ENCODE data around the gene EME1. TPM values are rescaled to one million over a fixed set of nuclear protein-coding genes. Genes with fewer than 3 reads are reported as not detected.

EME1 gene
- total and polyA plus RNA-seq, 2 of the 13 experiments (the other 11 are each of a cell fraction or from before 2014, with no cell fraction given), result 20.7 to 24.6 TPM

DNA sequence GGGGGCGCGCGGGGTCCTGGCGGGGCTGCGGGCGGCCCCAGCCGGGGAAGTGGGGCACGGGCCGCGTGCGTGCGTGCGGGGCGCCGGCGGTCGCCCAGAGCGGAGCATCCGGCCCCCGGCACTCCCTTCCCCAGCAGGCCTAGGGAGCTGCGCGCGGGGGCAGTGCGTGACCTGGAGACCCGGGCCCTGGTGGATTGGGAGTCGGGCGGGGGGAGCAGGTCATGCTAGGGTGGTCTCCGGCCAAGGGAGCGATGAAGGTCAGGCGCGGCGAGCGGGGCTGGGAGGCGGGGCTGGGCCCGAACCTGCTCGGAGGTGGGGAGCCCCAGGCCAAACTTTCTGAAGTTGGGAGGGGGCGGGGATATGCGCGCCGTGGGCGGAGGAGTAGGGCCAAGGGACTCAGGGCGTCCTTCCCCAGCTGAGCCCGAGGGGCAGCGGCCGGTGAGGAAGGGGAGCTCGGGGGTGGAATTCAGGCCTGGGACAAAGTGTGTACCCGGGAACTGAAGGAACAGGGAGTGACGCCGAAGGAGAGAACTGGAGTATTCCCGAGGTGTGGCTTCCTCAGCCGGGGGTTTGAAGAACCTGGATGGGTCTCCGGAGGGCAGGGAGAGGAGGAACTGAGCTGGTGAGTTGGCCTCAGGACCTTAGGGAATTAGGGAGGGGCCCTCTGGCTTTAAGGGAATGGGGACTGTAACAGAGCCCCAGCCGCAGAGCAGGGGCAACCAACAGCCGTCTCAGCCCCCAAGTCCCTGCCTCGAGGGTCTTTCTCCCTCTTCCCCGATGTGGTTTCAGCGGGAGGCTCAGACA, 26.5 kb upstream of the EME1 start (continued):
- TF ChIP-seq REST (IDR thresholded peaks at IDR 0.05; ENCODE audit: borderline replicate concordance in 1 of 2, low read depth in 1 of 2, low read length in 2 of 2) (no peak), ZFP82 (CRISPR knock-in tag; IDR thresholded peaks at IDR 0.05; ENCODE audit: borderline replicate concordance) (0 out of 2 replicates have a peak, but pooled peaks have one; percentile 60), MATR3 (CRISPR knock-in tag; IDR thresholded peaks at IDR 0.05) (no peak), HNRNPLL (IDR thresholded peaks at IDR 0.05; ENCODE audit: low read depth, low read length, poor library complexity, severe bottlenecking) (no peak), ZBTB8A (CRISPR knock-in tag; IDR thresholded peaks at IDR 0.05; ENCODE audit: borderline replicate concordance, low read depth) (peak; percentile 63; the same call in 1 of the 2 replicates), IRF9 (CRISPR knock-in tag; IDR thresholded peaks at IDR 0.05; ENCODE audit: borderline replicate concordance) (0 out of 2 replicates have a peak, but pooled peaks have one; percentile 7), KAT8 (CRISPR knock-in tag; IDR thresholded peaks at IDR 0.05) (peak; percentile 56; the same call in 1 of the 2 replicates), KMT2A (CRISPR knock-in tag; IDR thresholded peaks at IDR 0.05) (peak; percentile 54; the same call in 1 of the 2 replicates), ZNF766 (CRISPR knock-in tag; IDR thresholded peaks at IDR 0.05; ENCODE audit: borderline replicate concordance) (peak; percentile 4; the same call in 1 of the 2 replicates), ZBED4 (CRISPR knock-in tag; IDR thresholded peaks at IDR 0.05; ENCODE audit: borderline replicate concordance) (no peak), EHMT2 (IDR thresholded peaks at IDR 0.05; ENCODE audit: borderline replicate concordance, low read depth, low read length) (no peak), SRY (CRISPR knock-in tag; IDR thresholded peaks at IDR 0.05) (0 out of 2 replicates have a peak, but pooled peaks have one; percentile 17), GABPB1 (CRISPR knock-in tag; IDR thresholded peaks at IDR 0.05) (peak; percentile 68; the same call in 1 of the 2 replicates), FOSL2 (CRISPR knock-in tag; IDR thresholded peaks at IDR 0.05) (no peak), ARNTL (CRISPR knock-in tag; IDR thresholded peaks at IDR 0.05) (peak; percentile 58; the same call in 1 of the 2 replicates)
- TF ChIP-seq, protein P1, sequence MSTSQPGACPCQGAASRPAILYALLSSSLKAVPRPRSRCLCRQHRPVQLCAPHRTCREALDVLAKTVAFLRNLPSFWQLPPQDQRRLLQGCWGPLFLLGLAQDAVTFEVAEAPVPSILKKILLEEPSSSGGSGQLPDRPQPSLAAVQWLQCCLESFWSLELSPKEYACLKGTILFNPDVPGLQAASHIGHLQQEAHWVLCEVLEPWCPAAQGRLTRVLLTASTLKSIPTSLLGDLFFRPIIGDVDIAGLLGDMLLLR (CRISPR knock-in tag; IDR thresholded peaks at IDR 0.05), result 0 out of 2 replicates have a peak, but pooled peaks have one; percentile 13
- TF ChIP-seq, protein P2, sequence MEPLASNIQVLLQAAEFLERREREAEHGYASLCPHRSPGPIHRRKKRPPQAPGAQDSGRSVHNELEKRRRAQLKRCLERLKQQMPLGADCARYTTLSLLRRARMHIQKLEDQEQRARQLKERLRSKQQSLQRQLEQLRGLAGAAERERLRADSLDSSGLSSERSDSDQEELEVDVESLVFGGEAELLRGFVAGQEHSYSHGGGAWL (CRISPR knock-in tag; IDR thresholded peaks at IDR 0.05), result peak; percentile 86
